Fibroblast of lung (primary cell): Measurements from ENCODE around the gene MYO18B.

Source experiments
- EZH2 ChIP-seq: IDR thresholded peaks from 2 replicates; pipeline ENCODE4 v1.5.1; 2012; ENCODE audit warnings: low read length, control low read depth, mild to moderate bottlenecking; ENCODE audit errors: missing control alignments
- TF ChIP-seq, protein P1 (sequence below), 2 donors: IDR thresholded peaks in 1 of 2; conservative IDR thresholded peaks in 1 of 2; 1 replicate in 1 of 2; 2 replicates in 1 of 2; pipeline ENCODE4 v1.5.1; 2011 to 2012; ENCODE audit warnings: low read length in 2 of 2, control low read depth in 1 of 2, inconsistent platforms in 1 of 2, low read depth in 1 of 2, mild to moderate bottlenecking in 1 of 2

DNA sequence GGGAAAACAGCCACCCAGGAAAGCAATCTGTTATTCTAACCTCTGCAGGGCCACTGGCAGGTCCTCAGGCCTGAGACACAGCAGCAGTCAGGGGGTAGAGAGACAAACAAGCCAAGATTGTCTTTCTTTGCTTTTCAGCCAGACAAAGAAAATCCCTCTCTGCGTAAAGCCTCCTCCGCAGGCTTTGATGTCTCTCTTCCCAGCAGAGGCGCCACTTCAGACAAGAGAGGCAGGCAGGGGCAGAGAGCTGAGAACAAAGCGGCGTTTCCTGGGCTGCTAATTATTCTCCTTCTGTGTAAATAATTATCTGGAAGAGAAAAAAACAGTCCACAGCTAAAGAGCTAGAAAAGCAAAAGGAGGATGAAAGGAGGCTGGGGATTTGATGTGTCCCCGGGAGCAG is 324.5 kb downstream of the MYO18B start:
- TF ChIP-seq, protein P1, sequence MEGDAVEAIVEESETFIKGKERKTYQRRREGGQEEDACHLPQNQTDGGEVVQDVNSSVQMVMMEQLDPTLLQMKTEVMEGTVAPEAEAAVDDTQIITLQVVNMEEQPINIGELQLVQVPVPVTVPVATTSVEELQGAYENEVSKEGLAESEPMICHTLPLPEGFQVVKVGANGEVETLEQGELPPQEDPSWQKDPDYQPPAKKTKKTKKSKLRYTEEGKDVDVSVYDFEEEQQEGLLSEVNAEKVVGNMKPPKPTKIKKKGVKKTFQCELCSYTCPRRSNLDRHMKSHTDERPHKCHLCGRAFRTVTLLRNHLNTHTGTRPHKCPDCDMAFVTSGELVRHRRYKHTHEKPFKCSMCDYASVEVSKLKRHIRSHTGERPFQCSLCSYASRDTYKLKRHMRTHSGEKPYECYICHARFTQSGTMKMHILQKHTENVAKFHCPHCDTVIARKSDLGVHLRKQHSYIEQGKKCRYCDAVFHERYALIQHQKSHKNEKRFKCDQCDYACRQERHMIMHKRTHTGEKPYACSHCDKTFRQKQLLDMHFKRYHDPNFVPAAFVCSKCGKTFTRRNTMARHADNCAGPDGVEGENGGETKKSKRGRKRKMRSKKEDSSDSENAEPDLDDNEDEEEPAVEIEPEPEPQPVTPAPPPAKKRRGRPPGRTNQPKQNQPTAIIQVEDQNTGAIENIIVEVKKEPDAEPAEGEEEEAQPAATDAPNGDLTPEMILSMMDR (conservative IDR thresholded peaks at IDR 0.05 in 1 of 2, IDR thresholded peaks at IDR 0.05 in 1 of 2; ENCODE audit: low read depth in 1 of 2, low read length in 2 of 2) = no peak
- no peak for TF ChIP-seq EZH2
